ENCODE data around the gene GRIP2.

The GRIP2 gene

DNA sequence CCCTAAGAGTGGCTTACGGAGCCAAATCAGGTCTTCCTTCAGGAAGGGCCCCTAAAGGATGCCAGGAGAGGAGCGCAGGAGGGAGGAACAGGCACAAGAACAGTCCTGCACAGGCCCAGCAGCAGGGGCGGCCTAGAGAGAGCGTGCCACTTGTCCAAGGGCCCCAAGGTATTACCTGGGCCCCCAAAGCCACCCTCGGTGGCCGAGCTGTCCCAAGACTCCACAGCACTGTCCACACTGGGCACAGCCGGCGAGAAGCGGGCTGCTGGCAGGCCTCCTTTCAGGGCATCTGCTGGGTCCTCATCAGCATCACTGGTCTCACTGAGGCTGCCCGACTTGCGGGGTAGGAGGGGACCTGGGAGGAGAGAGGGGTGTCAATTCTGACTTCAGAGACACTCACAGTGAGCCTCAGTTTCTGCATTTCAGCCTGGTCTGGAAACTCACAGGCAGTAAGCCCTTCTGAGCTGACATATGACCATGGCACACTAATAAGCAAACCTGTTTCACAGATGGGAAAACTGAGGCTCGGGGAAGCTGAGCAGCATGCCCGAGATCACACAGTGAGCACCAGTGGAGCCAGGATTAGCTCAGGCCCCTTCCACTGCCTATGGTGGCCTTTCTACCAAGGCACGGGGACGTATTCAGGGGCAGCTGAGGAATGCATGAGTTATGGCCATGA lies 33.4 kb downstream of the GRIP2 start:
- no peak for DNase-seq (ENCODE audit: low read depth)

DNA sequence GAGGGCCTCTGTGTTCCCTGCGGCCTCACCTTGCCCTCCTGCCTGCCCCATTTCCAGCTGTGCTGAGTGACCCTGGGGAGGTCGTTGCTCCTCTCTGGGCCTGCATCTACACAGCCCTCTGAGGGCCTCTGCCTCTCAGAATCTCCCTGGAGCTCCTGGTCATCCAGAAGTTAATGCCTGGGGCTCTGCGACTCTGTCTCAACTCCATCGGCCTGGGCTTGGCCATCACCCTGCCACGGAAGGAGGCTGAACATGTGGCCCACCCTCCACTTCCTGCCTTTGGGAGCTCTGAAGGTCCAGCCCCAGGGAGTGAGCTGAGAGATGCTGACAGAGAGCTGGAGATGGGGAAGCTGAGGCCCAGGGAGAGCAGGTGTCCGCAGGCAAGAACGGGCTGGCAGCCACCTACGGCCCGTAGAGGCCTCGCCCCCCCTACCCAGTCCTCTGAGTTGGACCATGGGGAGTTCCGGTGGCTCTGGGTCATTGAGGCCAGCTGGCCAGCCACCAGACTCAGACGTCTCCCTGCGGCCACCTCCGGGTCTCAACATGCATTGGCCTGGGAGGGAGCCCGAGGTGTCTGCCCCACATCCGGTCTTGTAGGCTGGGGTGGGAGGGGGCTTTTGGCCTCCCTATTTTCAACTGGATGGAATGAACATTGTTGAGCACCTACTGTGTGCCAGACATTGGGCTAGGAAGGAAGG lies 34.2 kb downstream of the GRIP2 start:
- no peak for DNase-seq (ENCODE audit: low read depth)

DNA sequence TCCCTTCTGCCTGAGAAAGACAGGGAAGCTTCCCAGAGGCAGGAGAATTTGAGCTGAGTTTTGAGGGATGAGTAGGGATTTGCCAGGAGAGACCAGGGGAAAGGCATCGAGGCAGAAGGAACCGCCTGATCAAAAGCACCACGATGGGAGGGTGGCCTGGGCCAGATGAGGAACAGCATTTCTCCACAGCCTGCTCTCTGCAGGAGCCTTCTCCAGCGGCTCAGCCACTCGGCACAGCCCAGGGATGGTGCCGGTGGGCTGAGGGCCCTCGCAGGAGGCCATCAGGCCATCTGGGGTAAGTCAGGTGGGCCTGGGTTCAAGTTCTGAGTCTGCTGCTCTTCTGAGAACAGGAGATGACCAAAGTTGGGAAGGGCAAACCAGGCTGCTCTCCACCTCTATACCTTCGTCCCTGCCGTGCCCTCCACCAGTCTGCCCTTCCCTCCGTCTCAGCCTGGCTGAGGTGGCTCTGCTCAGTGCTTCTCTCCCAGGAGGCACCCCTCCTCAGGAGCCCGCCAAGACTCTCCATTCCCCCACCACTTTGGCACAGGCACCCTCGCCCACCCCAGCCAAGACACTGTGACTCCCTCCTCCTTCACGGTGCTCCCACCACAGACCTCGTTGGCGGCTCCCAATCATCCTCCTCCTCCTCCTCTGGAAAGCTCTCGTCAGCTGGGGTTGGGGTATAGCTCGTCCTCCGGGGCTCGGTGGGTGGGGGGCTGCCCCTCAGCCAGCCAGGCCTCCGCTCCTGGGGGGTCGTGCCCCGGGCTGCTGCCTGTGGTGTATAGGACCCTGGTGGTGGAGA lies 34.9 kb downstream of the GRIP2 start:
- no peak for DNase-seq (ENCODE audit: low read depth)

GRCh38 chr3:14503706-14504065 lies 36.5 kb downstream of the GRIP2 start:
- no peak for DNase-seq (ENCODE audit: low read depth)

DNA sequence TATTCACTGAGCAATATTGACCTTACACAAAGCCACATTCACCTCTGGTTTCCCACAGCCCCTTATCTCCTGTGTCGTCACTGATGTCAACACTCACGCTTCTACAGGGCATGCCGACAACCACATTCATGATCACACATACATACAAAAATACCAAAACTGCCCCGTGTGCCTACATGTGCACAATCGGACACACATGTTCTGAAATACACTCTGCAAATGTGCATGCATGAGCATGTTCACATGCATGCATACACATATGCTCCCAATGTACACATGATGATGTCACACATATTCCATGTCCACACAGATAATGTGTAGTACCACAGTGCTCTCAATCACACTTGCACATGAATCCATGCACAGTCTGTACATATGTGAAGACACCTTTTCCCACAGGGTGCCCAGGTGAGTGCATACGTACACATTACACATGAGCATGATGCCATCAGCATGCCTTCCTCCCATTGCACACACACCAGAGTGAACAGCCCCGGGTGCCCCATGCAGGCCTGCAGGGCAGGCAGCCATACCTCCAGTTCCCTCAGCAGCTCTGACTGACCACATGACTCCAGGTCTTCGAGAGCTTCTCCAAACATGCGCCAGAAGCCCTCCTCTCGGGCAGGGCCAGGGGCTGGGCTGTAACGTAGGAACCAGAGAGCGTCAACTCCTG lies 37.0 kb downstream of the GRIP2 start:
- no peak for DNase-seq (ENCODE audit: low read depth)

- DNase-seq (ENCODE audit: low read depth) = no peak
Observed at GRCh38 chr3:14502472-14502871, 37.7 kb downstream of the GRIP2 start.

- no peak for DNase-seq (ENCODE audit: low read depth)
Observed at GRCh38 chr3:14497321-14497720, 42.8 kb downstream of the GRIP2 start.

DNA sequence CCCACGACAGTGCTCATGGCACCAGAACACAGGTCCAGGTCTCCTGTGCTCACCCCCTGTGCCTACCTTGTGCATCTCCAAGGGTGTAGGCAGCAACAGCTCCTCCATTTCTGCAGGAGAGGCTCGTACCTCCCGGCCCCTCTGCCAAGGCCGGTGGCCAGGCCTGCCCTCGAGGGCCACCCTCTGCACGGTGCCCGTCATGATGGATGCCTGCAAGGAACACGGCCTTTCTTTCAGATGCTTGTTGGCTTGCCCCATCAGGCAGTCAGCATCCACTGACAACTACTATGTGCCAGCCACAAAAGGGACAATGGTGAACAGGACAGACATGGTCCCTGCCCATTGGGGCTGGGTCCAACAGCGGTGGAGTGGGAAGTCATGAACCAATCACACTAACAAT lies 43.8 kb downstream of the GRIP2 start:
- no peak for DNase-seq (ENCODE audit: low read depth)

GRCh38 chr3:14494973-14495300 lies 45.2 kb downstream of the GRIP2 start:
- no peak for DNase-seq (ENCODE audit: low read depth)

DNA sequence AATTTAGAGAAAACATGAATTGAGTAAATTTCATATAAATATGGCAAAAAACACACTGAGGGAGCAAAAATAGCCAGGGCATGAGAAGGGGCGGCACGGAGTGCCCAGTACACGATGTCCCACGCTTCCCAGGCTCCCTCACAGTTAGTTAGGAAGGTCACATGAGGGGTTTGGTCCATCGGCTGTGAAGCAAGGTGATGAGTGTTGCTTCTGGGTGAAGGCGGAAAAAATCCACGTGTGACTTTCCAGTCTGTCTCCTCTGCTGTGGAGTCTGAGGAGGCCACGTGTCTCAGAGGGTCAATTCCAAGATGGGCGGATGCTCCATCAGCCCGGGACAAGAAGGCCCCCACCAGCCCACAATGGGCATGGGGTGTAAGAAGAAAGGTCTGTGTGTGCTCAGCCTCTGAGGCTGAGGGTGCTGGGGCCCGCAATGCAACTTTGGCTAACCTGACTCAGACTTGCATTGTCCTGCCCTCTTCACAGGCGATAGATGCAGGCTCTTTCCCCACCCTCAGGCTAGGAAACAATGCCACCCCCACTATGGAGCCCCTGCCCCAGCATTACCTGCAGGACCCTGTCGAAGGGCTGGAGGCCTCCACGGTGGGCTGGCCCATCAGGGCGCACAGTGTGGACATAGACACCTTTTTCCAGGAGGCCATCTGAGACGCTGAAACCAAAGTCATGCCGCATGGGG lies 45.7 kb downstream of the GRIP2 start:
- no peak for DNase-seq (ENCODE audit: low read depth)

GRCh38 chr3:14492948-14493881 lies 46.9 kb downstream of the GRIP2 start:
- no peak for DNase-seq (ENCODE audit: low read depth)

GRCh38 chr3:14491396-14492190 lies 48.5 kb downstream of the GRIP2 start:
- no peak for DNase-seq (ENCODE audit: low read depth)

DNA sequence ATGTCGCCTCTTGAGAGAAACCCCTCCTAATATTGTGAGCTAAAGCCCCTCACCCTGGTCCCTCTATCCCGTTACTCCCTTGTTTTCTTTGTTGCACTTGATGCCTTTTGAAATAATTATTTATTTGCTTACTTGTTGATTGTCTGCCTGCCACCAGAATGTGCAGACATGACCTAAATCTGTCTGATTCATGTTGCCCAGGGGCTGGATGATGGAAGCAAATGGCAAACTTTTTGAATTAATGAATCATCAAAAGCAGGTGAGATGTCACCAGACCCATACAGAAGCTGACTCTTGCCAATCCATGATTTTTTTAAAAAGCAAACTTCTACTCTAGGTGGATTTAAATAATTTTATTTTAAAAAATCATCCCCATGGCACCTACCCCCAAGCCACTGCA lies 49.3 kb downstream of the GRIP2 start:
- DNase-seq (ENCODE audit: low read depth) = no peak

DNA sequence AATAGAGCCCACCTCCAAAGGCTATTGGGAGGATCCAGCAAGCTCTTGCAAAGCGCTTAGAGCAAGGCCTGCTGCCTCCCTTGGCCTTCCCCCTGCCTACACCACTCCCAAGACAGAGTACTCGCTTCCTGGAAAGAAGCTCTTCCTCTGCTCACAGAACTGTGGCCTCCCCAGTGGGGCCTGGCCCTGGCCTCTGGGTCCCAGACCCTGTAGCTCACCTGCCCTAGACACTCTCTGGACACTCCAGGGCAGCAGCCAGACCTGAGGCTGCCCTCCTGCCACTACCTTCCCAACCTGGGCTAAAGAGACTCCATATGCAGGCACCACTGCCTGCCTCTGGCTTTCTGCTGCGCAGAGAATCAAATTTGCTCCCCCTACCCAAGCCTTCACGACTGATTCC lies 49.9 kb downstream of the GRIP2 start:
- no peak for DNase-seq (ENCODE audit: low read depth)

GRCh38 chr3:14489641-14490040 lies 50.5 kb downstream of the GRIP2 start:
- DNase-seq (ENCODE audit: low read depth) = no peak

GRCh38 chr3:14488286-14489041 lies 51.7 kb downstream of the GRIP2 start:
- DNase-seq (ENCODE audit: low read depth) = no peak

- no peak for DNase-seq (ENCODE audit: low read depth)
Observed at GRCh38 chr3:14487821-14488220, 52.3 kb downstream of the GRIP2 start.

DNA sequence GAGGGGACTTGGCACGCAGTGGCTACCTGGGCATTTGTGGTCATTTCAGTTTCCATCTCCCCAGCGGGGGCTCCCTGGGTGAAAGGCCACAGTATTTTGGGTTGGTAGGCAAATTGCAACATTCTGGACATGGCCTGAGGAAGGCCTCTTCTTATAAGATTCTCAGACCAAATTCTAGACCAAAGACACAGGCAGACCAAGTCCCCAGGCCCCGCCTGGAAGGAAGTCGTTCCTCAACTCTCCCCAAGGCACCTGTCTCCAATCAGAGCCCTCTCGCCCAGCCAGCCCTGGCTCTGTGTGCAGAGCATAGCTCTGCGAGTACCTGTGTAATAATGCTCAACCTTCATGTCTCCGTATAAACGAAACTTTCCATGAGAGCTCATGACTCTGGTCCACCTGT lies 53.1 kb downstream of the GRIP2 start:
- DNase-seq (ENCODE audit: low read depth) = no peak

GRCh38 chr3:14486460-14486859 lies 53.7 kb downstream of the GRIP2 start:
- DNase-seq (ENCODE audit: low read depth) = no peak

Data from HS-27A (cell line).